Thyroid gland (tissue), 4 donors: ENCODE data around the gene CTNNBL1.

ENCODE experiments used
- CTCF ChIP-seq, 6 experiments: fragments of 200-600 bp in 3 of 6; fragments of 450-650 bp in 3 of 6; sonication (generic) in 3 of 6; IDR thresholded peaks; one replicate each; pipeline ENCODE4 v1.5.1; 2016 to 2019; ENCODE audit warnings: antibody characterized with exemption in 6 of 6, mild to moderate bottlenecking in 2 of 6, inconsistent platforms in 1 of 6, moderate library complexity in 1 of 6
- POLR2A ChIP-seq, 2 donors: fragments of 450-650 bp; IDR thresholded peaks; one replicate each; pipeline ENCODE4 v1.6.1; 2017; ENCODE audit warnings: antibody characterized with exemption in 2 of 2, mild to moderate bottlenecking in 2 of 2, moderate library complexity in 1 of 2

GRCh38 chr20:37725855-37726254 lies 32.0 kb downstream of the CTNNBL1 start:
- TF ChIP-seq CTCF (IDR thresholded peaks at IDR 0.05) (no peak), POLR2A (IDR thresholded peaks at IDR 0.05) (no peak)
